B cell (primary cell): ENCODE results near the gene COL8A2.

Experiments
- CTCF ChIP-seq: fragments of 200-600 bp; IDR thresholded peaks from one replicate; pipeline ENCODE4 v1.8.0; 2022; ENCODE audit warnings: antibody characterized with exemption, mild to moderate bottlenecking
- EZH2 ChIP-seq: IDR thresholded peaks from 2 replicates; pipeline ENCODE4 v1.6.1; 2012; ENCODE audit warnings: borderline replicate concordance, low read depth, mild to moderate bottlenecking, moderate library complexity, low read length; ENCODE audit not compliant: insufficient read depth, poor library complexity, severe bottlenecking

GRCh38 chr1:36083635-36084496 lies 41.2 kb downstream of the COL8A2 start, which contains the start of gene TEKT2:
- TF ChIP-seq CTCF (no peak), EZH2 (no peak)
